ENCODE measurements around the gene TECPR1. TPM values are rescaled to one million over a fixed set of nuclear protein-coding genes. Genes with fewer than 3 reads are reported as not detected.
A peak's percentile ranks its signal among the peaks of the same experiment; 100 is the strongest.

TECPR1 gene
- total RNA-seq, 1 donor from 2014 or later, result 34.9 TPM

DNA sequence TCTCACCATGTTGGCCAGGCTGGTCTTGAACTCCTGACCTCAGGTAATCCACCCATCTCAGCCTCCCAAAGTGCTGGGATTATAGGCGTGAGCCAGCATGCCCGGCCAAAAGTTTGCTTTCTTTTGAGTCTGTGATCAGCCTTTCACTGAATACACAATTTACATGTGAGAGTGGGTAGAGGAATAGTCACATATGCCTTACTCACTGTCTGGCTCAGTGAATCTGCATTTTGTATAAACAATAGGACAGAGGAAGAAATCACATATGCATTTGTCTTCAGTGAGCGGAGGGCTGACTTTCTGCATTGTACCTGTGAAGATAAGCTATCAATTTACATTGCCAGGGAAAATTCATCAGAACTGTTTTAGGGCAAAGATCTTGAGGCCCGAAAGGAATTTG lies 2.5 kb upstream of the TECPR1 start:
- DNase-seq (ENCODE audit: low spot score), result no peak
- no peak for ATAC-seq
- intact Hi-C loops (cut with DNase I), result no loop called here

DNA sequence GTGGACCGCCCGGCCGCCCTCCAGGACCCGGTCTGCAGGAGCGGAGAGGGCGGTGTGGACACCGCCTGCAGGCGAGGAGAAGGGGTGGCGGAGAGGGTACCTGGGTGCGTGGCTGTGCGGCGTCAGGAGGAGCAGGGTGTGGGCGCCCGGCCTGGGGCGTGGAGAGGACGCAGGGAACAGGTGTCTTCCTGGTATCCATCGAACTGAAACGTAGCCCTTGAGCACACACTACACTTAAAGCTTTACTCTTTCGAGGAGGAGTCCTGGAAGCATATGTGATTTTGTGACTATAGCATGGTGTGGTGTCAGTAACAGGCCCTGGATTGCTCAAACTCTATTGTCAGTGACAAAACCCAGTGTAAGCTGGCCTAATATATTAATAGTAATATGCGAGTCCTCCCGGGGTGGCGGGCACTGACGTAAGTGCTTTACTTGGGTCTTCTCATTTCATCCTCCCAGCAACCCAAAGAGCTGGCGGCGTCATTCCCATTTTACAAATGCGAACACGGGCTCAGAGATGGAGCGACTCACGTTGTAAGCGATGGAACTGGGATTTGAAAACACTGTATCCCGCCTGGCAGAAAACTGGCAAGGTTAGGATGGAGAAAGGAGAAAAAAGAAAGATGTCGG lies 508 bp upstream of the TECPR1 start:
- DNase-seq (ENCODE audit: low spot score) (no peak), ATAC-seq (no peak)
- intact Hi-C loops (cut with DNase I), result no loop called here

DNA sequence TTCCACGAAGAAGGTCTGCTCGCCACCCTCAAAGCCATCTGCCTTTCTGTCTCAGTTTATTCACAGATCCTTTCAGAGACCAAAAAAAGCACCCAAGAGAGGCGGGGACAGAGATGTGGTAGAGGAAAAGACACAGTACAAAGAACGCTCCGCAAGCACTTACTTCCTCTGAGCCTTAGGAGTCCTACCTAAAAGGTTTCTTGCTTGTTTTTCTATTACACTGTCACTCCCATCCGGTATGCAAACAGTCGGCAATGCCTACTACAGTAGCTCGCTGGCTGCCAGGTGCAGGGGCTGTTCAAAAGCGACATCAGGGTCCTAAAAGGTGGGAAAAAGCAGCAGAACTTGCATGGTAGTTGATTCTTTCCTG lies 816 bp downstream of the TECPR1 start:
- intact Hi-C loops (cut with DNase I), result no loop called here
- ATAC-seq (no peak), DNase-seq (ENCODE audit: low spot score) (no peak)

DNA sequence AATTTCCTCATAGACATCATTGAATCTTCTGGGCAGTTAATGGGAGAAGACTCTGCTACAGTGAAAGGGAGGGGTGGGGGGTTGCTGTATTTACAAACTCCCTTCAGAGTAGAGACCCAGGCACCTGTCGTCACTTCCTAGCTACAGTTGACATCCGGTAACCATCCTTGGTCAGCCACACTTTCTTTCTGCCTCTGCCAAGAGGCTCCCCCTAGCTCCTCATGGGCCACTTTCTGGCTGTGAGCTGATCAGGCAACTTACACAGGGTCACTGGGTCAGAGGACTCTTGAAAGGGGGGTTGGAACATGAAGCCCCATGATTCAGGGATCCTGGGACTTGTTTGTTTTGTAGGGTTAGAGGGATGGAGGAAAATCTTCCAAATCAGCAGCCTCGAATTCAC lies 1.2 kb downstream of the TECPR1 start:
- DNase-seq (ENCODE audit: low spot score), result no peak
- intact Hi-C loops (cut with DNase I), result no loop called here
- no peak for ATAC-seq

DNA sequence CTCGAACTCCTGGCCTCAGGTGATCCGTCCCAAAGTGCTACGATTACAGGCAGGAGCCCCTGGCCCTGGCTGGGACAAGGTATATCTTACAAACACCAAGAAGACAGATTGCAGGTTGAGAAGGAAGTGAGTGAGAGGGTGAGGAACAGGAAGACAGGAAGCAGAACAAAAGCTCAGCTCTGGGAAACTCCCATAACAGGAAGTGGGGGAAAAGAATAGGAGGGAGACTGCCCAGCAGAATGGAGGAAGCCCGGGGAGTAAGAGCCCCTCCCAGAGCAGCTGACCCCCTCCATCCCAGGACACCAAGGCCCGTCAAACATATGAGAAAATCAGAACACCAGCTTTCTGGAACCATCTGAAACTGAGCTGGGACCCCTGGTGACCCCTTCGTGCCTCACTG lies 2.9 kb downstream of the TECPR1 start:
- ATAC-seq, result no peak
- intact Hi-C loops (cut with DNase I), result no loop called here
- no peak for DNase-seq (ENCODE audit: low spot score)

DNA sequence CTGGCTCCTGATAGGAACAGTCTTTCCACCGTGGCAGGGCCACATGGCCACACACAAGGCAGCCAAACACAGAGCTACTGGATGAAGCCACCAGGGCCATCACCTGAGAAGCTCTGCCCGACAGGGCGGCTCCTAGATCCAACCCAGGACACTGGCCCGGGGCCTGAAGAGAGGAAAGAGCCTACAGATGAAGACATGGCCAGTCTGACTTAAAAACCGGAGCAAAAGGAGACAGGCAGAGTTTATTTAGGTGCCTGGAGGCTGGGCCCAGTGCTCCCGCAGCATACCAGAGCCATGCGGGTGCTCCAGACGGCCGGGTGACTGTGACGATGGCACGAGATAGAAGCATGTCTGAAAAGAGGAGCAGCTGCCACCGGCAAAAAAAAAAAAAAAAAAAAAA lies 3.9 kb downstream of the TECPR1 start:
- intact Hi-C loops (cut with DNase I), result no loop called here
- no peak for DNase-seq (ENCODE audit: low spot score)
- no peak for ATAC-seq

DNA sequence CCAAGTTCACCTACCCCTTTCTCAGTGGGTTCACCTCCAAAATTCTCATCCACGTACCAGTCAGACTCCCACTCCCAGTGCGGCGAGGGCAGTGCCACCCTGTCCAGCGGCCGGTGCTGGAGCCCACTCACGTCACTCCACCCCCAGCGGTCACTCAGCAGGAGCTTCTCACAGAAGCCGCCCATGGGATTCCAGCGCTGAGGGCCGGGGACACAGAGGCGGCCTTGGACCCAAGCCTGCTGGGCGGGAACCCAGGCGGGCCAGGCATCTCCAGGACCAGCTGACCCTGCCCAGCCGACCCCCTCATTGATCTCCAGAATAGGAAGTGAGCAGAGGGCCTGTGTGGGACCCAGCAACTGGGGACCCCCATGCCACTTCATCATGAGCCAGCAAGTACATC lies 7.2 kb downstream of the TECPR1 start:
- ATAC-seq, result peak; percentile 35
- intact Hi-C loops (cut with DNase I), result no loop called here
- no peak for DNase-seq (ENCODE audit: low spot score)

DNA sequence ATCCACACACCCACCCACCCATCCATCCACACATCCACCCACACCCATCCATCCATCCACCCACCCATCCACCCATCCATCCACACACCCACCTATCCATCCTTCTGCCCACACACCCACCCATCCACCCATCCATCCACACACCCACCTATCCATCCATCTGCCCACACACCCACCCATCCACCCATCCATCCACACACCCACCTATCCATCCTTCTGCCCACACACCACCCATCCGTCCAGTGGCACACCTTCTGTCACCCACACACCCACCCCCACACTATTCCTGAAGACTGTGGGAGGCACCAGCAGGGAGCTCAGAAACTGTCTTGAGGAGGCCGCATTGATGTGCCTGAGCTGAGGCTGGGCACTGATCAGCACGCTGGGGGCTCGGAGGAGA lies 9.1 kb downstream of the TECPR1 start:
- ATAC-seq, result no peak
- DNase-seq (ENCODE audit: low spot score), result no peak
- intact Hi-C loops (cut with DNase I), result no loop called here

DNA sequence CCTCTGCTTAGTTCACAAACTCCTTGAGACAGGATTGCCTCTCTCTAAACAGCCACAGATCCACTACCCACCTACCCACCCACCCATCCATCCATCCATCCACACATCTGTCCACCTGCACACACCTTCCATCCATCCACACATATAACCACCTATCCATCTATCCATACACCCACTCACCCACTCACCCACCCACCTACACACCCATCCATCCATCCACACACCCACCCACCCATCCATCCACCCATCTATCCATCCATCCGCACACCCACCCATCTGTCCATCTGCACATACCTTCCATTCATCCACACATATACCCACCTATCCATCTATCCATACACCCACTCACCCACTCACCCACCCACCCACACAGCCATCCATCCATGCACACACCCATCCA lies 9.7 kb downstream of the TECPR1 start:
- ATAC-seq, result no peak
- intact Hi-C loops (cut with DNase I), result no loop called here
- no peak for DNase-seq (ENCODE audit: low spot score)

DNA sequence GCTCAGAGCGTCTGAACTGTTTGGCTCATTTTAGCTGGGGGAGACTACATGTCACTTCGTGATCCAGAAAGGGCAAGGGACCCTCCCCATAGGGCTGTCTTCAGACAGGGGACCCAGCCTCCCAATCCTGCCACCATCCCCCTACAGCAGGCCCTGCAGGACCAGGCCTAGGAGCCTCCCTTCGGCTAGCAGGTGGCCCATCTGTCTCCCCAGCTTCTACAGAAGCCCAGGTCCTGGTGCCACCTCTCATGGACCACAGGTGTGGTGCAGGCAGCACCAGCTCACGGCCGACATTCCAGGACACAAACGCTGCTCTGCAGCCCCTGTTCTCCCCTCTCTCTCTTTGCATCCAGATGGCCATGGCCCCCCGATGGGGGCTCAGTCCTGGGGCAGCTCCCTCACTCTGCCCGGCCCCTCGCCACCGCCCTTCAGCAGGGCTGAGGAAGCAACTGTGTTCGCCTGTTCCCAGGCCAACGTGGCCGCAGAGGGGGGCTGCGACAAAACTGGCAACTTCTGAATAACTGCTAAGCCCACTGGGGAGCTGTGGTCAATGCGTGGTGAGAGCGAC lies 10.3 kb downstream of the TECPR1 start:
- ATAC-seq (no peak), DNase-seq (ENCODE audit: low spot score) (no peak)
- intact Hi-C loops (cut with DNase I), result no loop called here

DNA sequence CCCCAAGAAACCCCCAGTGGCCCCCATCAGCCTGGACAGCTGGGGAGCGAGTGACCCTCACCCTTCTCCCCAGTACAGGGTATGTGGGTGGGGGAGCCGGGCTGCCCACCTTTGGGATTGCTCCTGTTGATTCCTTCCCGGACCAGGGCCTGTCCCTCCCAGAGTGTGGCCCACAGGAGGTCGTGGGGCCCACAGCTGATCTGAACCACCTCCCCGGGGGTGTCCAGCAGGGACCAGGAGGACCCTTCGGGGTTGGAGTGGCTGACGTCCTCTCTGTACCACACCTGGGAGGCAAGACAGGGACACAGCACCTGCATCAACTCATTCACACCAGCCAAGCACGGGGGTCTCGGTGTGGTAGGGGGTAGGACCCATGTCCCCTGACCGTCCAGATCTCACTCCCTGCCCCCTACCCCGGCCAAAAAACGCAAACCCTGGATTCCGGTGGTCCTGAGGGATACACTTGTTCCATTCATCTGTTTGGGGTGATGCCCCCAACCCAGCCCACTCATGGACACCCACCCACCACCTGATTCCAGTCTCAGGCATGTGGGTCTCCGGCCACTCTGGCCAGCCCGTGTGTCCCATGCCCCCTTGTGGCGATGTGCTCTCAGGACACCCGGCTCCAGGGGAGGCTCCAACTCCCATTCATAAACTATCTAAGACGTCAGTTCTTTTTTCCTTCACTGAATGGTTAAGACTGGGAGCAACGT lies 10.9 kb downstream of the TECPR1 start:
- ATAC-seq, result peak; percentile 40
- intact Hi-C loops (cut with DNase I), result no loop called here
- no peak for DNase-seq (ENCODE audit: low spot score)

DNA sequence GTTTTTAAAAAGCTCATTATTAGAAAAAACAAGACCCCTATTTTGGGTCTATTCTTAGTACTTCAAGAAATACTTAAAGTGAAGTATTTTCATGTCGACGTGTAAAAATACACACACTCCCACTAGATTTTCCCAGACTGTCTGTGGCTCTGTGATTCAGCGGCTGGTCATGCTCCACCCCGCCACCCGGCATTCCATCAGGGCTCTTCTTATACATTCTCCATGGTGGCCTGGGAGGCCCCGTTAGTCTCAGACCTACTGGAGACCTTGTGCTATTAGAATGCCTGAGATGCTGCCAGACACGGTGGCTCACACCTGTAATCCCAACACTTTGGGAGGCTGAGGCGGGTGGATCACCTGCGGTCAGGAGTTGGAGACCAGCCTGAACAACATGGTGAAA lies 13.1 kb downstream of the TECPR1 start:
- no peak for ATAC-seq
- intact Hi-C loops (cut with DNase I), result no loop called here
- no peak for DNase-seq (ENCODE audit: low spot score)

DNA sequence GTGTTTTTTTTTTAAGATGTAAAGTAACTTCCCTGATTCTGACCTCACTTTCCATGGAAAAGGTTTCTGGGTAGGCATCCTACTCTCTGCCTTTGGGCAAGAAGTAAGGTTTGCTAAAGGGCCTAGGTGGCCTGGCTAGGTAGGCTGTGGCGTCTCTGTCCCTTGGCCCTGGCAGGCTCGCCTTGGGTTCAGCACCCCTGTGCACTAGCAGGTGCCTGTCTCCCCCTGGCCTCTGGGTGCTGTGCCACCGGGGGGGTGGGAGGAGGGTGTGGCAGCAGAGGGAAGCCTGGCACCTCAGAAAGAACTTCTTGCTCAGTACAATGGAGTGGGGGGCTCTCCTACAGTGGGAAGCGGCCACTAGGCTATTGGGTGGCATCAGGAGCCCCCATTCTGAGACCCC lies 14.0 kb downstream of the TECPR1 start:
- intact Hi-C loops (cut with DNase I), result no loop called here
- ATAC-seq, result no peak
- DNase-seq (ENCODE audit: low spot score), result no peak

DNA sequence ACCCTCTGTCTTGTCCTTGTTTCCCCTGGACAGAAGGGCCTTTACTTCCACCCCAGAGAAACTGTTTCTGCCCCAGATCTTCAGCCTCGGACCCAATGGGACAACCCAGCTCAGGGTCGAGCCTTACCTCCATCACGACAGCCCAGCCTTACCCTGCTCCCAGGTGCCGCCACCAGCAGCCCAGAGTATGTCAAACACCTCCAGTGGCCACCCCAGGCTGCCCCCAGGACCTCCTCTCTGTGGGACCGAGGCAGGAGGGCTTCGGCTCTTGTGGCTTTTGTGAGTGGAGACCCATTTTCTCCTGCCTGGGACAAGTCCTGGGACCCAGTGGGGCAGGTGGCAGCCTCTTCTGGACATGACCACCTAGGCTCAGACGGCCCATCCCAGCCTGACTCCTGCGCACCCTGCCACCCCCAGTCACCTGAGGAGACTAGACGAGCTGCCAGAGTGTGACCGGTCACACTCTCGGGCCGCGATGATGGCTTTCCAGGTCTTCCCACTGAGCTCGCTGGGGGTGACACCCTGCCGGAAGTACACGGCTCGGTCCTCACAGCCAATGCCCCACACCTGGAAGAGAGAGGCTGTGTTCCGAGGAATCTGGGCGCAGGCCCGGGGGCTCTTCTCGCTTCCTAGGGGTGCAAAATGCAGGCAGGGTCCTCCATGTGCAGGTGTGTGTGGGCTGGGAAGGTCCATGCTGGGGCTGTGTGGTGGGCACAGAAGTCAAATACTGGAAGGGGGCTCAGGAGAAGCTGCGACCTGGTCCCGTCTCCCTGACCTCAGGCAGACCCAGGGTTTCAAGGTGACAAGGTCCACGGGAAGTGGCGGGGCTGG lies 15.5 kb downstream of the TECPR1 start:
- intact Hi-C loops (cut with DNase I), result no loop called here
- ATAC-seq (no peak), DNase-seq (ENCODE audit: low spot score) (no peak)

DNA sequence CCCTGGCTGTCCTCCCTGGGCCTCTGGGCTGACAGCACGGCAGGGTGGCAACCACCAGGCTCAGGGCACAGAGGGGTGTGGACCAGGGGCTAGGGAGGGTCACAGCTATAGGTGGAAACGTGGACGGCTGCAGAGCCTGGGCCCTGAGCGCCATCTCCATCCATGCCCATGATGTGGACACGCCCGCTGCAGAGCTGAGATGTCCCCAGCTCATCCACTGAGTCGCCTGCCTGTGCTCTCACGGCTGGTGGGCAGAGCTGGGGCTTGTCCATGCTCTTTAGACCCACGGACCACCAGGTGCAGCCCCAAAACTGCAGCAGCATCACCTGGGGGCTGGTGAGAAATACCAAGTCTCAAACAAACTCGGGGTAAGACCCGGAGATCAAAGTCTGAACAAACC lies 16.1 kb downstream of the TECPR1 start:
- intact Hi-C loops (cut with DNase I), result no loop called here
- no peak for ATAC-seq

DNA sequence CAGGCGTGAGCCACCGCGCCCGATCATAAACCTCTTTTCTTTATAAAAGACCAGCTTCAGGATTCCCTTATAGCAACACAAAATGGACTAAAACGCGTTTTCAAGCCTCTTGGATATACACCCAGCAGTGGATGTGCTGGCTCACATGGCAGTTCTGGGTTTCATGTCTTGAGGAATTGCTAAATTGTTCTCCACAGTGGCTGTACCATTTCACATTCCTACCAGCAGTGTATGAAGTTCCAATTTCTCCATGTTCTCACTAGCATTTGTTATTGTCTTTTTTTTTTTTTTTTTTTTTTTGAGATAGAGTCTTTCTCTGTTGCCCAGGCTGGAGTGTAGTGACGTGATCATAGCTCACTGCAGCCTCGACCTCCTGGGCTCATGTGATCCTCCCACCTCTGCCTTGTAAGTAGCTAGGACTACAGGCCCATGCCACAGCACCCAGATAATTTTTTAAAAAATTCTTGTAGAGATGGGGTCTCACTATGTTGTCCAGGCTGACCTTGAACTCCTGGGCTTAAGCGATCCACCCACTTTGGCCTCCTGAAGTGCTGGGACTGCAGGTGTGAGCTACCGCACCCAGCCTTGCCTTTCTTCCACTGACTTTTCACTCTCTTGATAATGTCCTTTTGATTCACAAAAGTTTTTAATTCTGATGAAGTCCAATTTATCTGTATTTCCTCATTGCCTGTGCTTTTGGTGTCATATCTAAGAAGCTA lies 17.4 kb downstream of the TECPR1 start:
- no peak for ATAC-seq
- no peak for DNase-seq (ENCODE audit: low spot score)
- intact Hi-C loops (cut with DNase I), result no loop called here

More for the DNA sequence above, 16.1 kb downstream of the TECPR1 start:
- no peak for DNase-seq (ENCODE audit: low spot score)

DNA sequence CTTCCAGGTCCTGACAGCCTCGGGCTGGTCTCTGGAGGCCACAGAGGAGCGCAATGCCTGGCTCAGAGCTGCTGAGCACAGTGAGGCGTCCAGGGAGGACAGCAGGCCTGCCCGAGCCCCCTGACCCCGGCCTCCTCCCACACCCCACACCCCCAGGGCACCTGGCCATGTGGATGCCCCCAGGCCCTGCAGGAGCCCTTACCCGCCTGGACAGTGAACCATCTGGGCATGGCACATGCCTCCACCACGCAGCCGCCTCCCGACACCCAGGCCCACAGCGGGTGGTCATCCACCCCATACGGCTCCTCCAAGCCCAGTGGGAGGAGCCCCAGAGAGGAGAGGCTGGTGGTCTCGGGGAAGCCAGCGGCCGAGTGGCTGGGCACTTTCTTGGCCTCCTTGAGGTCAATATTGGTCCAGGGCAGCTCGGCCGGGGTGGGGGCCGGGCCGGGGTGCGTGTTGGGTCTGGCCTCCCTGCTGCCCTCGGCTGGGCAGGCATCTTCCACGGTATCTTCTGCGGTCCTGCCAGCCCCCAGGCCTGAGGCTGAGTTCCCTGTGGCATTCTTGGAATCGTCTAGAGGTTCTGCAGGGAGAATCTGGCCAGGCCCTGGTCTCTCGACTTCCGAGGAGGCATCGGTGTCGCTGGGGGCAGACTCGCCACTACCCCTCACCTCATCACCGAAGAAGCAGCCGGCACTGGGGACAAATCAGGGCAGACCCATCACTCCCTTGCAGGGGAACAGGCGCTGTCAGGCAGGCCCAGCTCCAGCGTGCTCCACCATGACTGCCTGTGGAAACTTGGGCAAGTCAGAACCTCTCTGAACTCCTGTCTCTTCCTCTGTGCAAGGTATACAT lies 18.6 kb downstream of the TECPR1 start:
- DNase-seq (ENCODE audit: low spot score) (no peak), ATAC-seq (no peak)
- intact Hi-C loops (cut with DNase I), result no loop called here

DNA sequence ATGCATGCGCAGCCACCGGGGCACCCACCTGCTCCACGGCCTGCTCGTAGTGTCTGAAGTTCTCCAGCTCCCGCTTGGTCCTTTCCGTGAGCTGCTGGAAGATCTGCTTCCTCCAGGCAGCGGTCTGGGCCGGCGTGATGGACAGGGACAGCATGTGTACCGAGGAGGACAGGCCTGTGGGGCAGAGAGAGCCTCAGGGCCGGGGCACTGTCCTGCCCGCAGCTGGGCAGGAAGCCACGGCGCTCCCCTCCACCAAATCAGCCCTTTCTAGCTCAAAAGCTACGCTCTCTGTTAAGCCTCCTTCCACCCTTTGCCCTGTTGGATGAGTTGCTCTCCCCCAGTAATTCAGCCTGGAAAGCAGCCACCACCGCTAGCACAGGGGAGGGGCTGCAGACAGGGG lies 19.2 kb downstream of the TECPR1 start:
- ATAC-seq (no peak), DNase-seq (ENCODE audit: low spot score) (no peak)
- intact Hi-C loops (cut with DNase I), result no loop called here

DNA sequence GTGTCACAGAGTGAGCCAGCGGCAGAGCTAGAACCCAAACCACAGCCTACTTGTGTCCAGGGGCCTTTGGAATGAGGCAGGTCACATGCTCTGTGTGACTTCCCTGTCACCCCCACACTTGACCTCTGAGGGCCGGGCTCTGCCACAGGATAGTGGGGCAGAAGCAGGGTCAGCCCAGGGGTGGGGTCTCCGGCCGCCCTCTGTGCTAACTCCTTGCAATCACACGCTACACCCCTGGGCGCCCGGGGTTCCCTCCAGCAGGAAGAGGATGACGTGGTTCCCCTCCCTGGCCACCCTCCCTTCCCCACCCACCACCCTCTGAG lies 19.8 kb downstream of the TECPR1 start:
- intact Hi-C loops (cut with DNase I), result no loop called here
- no peak for DNase-seq (ENCODE audit: low spot score)

More for the DNA sequence above, 19.8 kb downstream of the TECPR1 start:
- no peak for ATAC-seq
